Effector memory CD4-positive, alpha-beta T cell (primary cell): ENCODE measurements around the gene TBXAS1.

Source experiments
- DNase-seq, 3 donors: peaks; one replicate each; pipeline ENCODE4 v3.0.0-alpha.2; 2020
- H3K27ac ChIP-seq: 2 replicates; pipeline ENCODE4 v1.7.0; 2013; ENCODE audit warnings: mild to moderate bottlenecking, low read length, moderate library complexity; ENCODE audit not compliant: insufficient read depth, poor library complexity, severe bottlenecking
- H3K27me3 ChIP-seq: replicated peaks from 2 replicates; pipeline ENCODE4 v1.7.0; 2013; ENCODE audit warnings: mild to moderate bottlenecking, low read length; ENCODE audit not compliant: insufficient read depth, control insufficient read depth, poor library complexity, severe bottlenecking
- H3K36me3 ChIP-seq: 2 replicates; pipeline ENCODE4 v1.7.0; 2013; ENCODE audit warnings: mild to moderate bottlenecking, low read length, moderate library complexity; ENCODE audit not compliant: control insufficient read depth, insufficient read depth
- H3K4me1 ChIP-seq: 2 replicates; pipeline ENCODE4 v1.7.0; 2013; ENCODE audit warnings: low read length, mild to moderate bottlenecking; ENCODE audit not compliant: control insufficient read depth, insufficient read depth, poor library complexity, severe bottlenecking
- H3K4me3 ChIP-seq: 2 replicates; pipeline ENCODE4 v1.7.0; 2013; ENCODE audit warnings: low read length, low read depth, mild to moderate bottlenecking; ENCODE audit not compliant: insufficient read depth, poor library complexity, severe bottlenecking
- H3K9me3 ChIP-seq: 2 replicates; pipeline ENCODE4 v1.7.0; 2013; ENCODE audit warnings: mild to moderate bottlenecking, low read length, moderate library complexity; ENCODE audit not compliant: control insufficient read depth

TBXAS1 gene

GRCh38 chr7:139884441-139884840 is 55.4 kb downstream of the TBXAS1 start:
- H3K4me3 ChIP-seq = no peak overlapping the region
- no peaks in the 10 kb centered on the region for H3K36me3 ChIP-seq
- no peak overlapping the region for H3K27ac ChIP-seq
- DNase-seq = no peak
- no peaks in the 10 kb centered on the region for H3K27me3 ChIP-seq
- H3K4me1 ChIP-seq = no peaks in the 10 kb centered on the region
- H3K9me3 ChIP-seq = no peaks in the 10 kb centered on the region

DNA sequence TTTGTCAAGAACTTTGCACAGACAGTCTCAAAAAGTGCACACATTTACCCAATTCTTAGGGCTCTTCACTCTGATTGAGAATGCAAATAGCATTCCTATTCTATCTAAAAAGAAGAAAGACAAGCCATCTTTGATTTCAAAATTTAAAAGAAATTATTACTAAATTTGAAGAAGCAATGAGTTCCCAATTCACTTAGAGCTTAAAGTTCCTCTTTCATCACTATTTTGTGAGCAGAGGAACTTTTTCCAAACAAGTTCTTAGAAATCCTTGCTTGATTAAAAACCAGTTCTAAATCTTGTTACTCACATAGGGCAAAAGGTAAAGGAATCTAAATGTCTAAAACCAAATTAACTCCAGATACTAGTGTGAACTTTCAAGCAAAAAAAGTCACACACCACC is 56.4 kb downstream of the TBXAS1 start:
- Histone ChIP-seq H3K4me1 (no peaks in the 10 kb centered on the region), H3K27me3 (no peaks in the 10 kb centered on the region), H3K9me3 (no peaks in the 10 kb centered on the region), H3K36me3 (no peaks in the 10 kb centered on the region), H3K27ac (no peak overlapping the region), H3K4me3 (no peak overlapping the region)
- no peak for DNase-seq

- no peak for DNase-seq
- H3K4me1 ChIP-seq = no peaks in the 10 kb centered on the region
- no peaks in the 10 kb centered on the region for H3K27me3 ChIP-seq
- no peaks in the 10 kb centered on the region for H3K9me3 ChIP-seq
- no peaks in the 10 kb centered on the region for H3K36me3 ChIP-seq
- H3K27ac ChIP-seq = no peak overlapping the region
- no peak overlapping the region for H3K4me3 ChIP-seq
Measured at GRCh38 chr7:139886206-139886605, 57.1 kb downstream of the TBXAS1 start.

- Histone ChIP-seq H3K36me3 (no peaks in the 10 kb centered on the region), H3K9me3 (no peaks in the 10 kb centered on the region), H3K4me1 (no peaks in the 10 kb centered on the region), H3K27me3 (no peaks in the 10 kb centered on the region), H3K4me3 (no peak overlapping the region), H3K27ac (no peak overlapping the region)
- DNase-seq = no peak
Measured at GRCh38 chr7:139886899-139887298, 57.8 kb downstream of the TBXAS1 start.

DNA sequence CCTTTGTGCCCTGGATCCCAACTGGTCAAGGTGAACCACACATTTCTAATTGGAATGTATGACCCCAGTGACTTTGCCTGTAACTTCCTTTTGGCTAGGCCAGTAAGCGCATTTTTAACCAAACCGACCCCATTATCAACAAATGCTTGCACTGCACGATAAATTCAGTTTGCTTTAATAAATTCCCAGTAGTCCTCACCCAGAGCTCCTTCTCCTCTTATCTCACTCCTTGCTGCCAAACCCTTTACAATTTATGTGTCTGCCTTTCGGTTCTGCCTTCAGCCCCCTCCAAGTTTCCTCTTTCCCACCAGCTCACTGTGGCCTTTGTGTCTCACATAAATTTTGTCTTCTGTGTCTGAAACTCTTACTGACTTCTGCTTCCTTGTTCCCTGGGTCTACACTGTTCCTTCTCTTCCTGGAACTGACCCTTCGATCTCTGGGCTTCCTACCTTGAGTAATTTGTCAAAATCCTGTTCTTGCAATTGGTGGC is 59.0 kb downstream of the TBXAS1 start:
- no peak overlapping the region for H3K27ac ChIP-seq
- no peaks in the 10 kb centered on the region for H3K36me3 ChIP-seq

GRCh38 chr7:139889186-139889871 is 60.3 kb downstream of the TBXAS1 start:
- Histone ChIP-seq H3K4me3 (no peak overlapping the region), H3K4me1 (no peaks in the 10 kb centered on the region), H3K27me3 (no peaks in the 10 kb centered on the region), H3K36me3 (no peaks in the 10 kb centered on the region), H3K27ac (no peak overlapping the region), H3K9me3 (no peaks in the 10 kb centered on the region)
- no peak for DNase-seq

More for the DNA sequence above, 59.0 kb downstream of the TBXAS1 start:
- H3K4me3 ChIP-seq = no peak overlapping the region
- no peak for DNase-seq
- H3K27me3 ChIP-seq = no peaks in the 10 kb centered on the region
- no peaks in the 10 kb centered on the region for H3K4me1 ChIP-seq
- no peaks in the 10 kb centered on the region for H3K9me3 ChIP-seq

- H3K36me3 ChIP-seq = no peaks in the 10 kb centered on the region
- H3K27ac ChIP-seq = no peak overlapping the region
- H3K9me3 ChIP-seq = no peaks in the 10 kb centered on the region
- no peak overlapping the region for H3K4me3 ChIP-seq
- H3K4me1 ChIP-seq = no peaks in the 10 kb centered on the region
- no peak for DNase-seq
- no peaks in the 10 kb centered on the region for H3K27me3 ChIP-seq
Measured at GRCh38 chr7:139893461-139893860, 64.4 kb downstream of the TBXAS1 start.

- Histone ChIP-seq H3K9me3 (no peaks in the 10 kb centered on the region), H3K4me3 (no peak overlapping the region), H3K36me3 (no peaks in the 10 kb centered on the region), H3K4me1 (no peaks in the 10 kb centered on the region), H3K27ac (no peak overlapping the region), H3K27me3 (no peaks in the 10 kb centered on the region)
- no peak for DNase-seq
Measured at GRCh38 chr7:139893999-139894398, 64.9 kb downstream of the TBXAS1 start.

DNA sequence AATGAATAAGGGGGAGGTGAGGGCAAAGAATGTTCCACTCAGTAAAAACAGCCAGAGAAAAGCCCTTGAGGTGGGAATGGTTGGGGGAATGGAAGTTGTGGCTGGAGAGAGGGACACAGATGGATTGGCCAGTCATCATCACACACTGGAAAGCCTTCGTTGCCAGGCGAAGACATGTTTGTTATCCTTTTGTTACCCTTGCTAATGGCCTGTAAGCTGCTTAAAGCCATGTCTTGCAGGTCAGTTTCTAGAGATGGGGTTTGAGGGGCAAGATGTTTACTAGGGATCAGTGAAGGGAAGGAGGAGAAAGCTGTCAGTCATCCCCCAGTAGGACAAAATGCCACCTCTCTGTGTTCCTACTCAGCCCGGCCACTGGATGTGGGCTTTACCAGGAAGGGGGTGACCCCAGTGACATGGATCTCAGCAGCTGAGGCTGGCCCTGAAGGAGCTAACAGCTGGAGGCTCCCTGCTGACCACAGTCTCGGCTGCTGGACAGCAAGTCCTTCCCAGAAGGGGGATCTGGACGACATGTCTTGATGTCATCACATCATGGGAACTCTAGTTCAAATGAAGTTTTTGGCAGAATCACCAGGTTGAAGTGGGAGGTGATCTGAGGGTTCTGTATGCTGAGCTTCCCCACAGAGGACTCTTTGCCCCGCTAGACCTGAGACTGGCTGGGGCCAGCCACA is 66.2 kb downstream of the TBXAS1 start:
- H3K27ac ChIP-seq = no peak overlapping the region
- H3K4me3 ChIP-seq = no peak overlapping the region
- DNase-seq = no peak
- no peaks in the 10 kb centered on the region for H3K27me3 ChIP-seq
- no peaks in the 10 kb centered on the region for H3K9me3 ChIP-seq
- H3K36me3 ChIP-seq = no peaks in the 10 kb centered on the region
- H3K4me1 ChIP-seq = no peaks in the 10 kb centered on the region

- Histone ChIP-seq H3K4me1 (no peaks in the 10 kb centered on the region), H3K4me3 (no peak overlapping the region), H3K27ac (no peak overlapping the region), H3K36me3 (no peaks in the 10 kb centered on the region), H3K9me3 (no peaks in the 10 kb centered on the region), H3K27me3 (no peaks in the 10 kb centered on the region)
- no peak for DNase-seq
Measured at GRCh38 chr7:139896288-139896687, 67.2 kb downstream of the TBXAS1 start.
